Stimulated activated CD8-positive, alpha-beta memory T cell treated with anti-CD3 and anti-CD28 coated beads, Interleukin-2, amount 100 ng/mL, for 48 hours (primary cell): ENCODE results near the gene RAB6B.

Source experiments
- DNase-seq, 2 donors: peaks; one replicate each; pipeline ENCODE4 v3.0.0-alpha.2; 2020; ENCODE audit warnings: low read depth in 2 of 2

Gene RAB6B

DNA sequence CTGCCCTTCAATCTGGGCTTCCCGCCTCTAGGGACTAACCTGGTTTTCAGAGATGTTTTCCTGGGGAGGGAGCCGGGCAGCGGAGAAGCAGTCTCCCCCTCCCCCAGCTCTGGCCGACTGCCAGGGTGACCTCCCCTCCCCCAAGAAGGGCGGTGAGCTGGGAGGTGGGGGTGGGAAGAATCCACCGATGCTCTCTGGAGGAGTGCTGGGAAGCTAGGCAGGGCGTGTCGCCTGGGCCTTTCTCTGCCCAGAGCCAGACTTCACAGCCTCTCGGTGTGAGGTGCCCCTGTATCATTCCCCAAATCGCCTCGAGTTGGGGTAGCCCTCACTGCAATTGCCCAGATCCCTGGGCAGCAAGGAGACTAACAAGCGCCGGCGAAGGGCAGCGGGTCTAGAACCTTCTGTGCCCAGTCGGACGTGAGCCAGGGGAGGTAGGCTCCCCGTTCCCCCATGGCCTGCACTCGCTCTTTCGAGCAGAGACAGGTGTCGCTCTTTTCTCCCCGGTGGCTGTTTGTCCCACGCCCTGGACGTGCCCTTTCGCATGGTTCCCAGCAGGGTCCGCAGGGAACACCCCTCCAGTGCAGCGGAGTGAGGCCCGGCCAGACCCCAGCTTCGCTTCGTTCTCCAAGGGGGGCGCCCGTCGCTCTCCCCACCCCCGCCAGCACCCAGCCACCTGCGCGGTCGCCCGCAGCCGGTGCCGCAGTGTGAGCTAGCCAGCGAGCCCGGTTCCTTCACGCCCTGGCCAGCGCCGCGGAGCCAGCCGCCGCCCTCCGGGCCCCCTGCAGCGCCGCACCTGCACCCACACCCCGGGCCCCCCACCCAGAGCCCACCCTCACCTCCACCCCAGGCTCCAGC is 1.1 kb downstream of the RAB6B start:
- no peak for DNase-seq

DNA sequence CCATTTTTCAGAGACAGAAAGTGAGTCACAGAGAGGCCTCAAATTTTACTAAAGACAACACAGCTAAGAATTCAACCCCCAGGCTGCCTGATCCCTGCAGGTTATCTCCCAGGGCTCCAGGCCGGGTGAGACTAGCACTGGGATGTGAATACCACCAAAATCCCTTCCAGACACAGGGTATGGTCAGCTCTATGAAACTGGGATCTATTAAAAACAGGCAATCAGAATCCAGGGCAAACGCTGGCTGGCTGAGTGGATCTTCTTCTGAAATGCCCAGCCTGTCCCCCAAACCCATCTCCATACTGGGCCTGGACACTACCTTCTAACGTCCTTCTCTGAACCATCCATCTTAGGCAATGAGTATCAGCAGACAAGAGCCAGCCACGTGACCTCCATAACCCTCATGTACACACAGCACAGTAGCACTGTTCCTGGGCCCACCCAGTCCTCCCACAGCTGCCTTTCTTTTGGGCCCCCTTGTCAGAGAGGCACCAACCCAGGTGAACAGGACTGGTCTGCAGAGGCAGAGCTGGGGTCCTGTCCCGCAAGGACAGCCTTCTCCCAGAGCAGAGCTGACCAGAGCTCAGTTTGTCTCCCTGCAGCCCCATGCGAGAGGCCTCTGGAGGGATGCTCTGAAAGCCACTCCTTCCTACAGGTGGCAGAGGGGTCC is 1.9 kb downstream of the RAB6B start:
- no peak for DNase-seq

DNA sequence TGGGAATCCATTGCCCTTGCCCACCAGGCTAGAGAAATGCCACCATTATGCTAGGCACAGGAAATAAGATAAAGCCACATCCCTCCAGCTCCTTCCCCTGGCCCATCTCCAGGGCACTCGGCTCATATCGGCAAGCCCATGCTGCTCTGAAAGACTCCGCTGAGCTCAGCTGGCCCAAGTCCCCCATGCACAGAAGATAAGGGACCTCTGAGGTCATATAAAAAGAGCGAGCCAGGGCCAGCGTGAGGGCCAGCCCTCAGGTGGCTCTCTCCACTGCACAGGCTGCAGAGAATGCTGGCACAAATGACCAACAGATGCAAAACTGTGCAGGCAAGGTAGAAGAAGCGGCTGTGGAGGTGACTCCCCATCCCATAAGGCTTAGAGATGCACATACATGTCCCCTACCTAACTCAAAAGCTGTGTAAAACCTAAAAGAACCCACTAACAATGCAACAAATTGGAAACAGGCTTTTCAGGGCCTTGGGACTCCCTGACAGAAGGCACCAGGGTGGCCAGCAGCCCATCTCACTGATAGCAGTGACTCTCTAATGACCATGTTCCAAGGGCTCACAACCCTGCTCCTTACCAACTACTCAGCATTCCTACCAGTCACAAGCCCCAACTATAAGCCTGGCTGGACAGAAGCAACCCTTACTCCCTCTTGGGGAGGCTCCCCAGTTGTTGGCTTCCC is 3.0 kb downstream of the RAB6B start:
- no peak for DNase-seq

DNA sequence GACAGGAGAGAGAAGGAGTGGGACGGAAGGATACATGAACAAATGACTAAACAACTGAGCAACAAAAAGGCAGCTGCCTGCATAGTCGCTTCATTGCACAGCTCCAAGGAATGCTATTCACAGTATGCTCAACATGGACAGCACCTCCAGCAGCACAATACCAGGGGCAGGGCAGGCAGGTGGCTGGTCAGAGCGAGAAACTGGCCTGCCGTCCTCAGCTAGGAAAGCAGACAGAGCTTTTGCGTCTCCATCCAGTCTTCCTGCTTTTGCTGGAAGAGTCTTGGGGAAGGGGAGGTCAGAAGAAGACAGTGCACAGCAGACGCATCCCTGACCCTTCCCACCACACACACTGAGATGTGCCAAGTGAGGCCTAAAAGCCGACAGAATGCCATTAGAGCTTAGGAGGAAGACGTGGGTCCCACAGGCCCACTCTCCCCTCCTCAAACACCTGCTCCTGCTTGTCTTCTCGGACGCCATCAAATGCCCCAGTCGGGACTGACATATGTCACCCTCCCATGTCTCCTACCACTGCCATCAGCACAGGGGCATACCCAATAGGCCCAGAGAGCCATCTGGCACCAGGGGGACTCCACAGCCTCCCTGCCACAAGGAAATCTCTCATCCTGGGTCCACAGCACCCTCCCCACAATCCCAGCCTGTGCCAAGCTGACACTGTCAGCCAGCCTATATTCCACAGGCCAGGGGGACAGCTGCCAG is 3.9 kb downstream of the RAB6B start:
- DNase-seq: no peak

DNA sequence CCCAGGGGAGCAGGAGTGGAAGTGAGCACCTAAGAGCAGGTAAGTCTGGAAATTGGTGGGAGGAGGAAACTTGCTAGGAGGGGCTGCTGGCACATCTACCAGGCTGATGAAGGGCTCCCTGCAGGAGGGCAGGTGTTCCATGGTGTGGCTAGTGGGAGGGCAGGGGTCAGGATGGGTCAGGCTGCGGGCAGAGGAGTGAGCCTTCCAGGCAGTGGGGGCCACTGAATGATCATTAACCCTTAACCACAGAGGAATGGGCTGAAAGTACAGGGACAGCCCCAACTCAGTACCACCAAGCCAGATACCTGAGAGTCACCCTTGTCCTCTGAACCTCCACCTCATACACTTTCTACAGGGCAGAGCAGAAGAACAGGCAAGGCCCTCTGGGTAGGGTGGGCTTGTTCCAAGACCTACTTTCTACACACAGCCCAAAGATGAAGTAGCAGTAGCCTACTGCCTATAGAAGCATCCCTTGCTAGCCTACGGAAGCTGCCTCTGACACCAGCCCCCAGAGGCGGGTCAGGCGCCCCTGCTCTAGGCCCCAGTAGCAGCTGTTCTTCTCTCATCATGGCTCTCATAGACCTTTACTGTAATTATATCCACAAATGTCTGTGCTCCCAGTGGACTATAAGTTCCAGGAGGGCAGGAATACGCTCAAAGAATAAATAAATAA is 4.6 kb downstream of the RAB6B start:
- DNase-seq: no peak

DNA sequence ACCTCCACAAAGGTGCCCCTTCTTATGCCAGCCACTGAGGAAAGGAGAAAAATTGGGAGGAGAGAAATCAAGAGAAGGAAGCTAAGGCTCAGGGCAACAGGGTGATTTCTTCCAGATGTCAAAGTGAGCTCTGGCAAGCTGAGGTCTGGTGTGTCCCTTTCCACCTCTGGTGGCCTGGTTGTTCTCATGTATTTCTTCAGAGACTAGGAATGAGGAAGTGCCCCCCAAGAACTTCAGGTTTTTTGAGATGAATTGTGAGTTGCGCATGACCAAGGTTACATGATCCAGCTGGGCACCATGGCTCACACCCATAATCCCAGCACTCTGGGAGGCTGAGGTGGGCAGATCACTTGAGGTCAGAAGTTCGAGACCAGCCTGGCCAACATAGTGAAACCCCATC is 5.6 kb downstream of the RAB6B start:
- no peak for DNase-seq

DNA sequence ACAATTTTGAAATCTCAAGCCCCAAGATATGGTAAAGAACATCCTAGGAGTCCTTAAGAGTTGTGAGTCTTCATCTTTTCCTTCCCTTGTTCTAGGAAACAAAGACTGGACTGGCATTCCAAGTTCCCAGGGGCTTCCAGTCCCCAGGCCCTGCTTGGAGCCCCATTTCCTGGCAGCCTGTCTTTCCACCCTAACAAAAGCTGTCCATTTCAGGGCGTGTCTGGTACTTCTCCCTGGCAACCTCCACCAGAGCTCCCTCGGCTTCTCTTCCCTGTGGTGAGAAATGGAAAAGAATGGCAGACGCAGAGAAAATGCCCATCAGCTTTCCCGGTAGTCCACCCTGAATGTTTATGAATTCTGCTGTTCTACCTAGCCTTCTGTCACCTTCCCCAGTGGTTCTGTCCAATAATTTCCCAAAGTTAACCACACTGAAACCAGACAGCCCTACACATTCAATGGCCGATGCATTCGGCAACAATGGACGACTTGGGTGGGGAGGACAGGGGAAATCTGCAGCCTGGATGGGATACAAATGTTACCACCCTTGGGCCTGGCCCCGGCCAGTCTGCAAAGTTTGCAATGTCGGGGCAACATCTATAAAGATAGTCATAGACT is 6.8 kb downstream of the RAB6B start:
- no peak for DNase-seq

DNA sequence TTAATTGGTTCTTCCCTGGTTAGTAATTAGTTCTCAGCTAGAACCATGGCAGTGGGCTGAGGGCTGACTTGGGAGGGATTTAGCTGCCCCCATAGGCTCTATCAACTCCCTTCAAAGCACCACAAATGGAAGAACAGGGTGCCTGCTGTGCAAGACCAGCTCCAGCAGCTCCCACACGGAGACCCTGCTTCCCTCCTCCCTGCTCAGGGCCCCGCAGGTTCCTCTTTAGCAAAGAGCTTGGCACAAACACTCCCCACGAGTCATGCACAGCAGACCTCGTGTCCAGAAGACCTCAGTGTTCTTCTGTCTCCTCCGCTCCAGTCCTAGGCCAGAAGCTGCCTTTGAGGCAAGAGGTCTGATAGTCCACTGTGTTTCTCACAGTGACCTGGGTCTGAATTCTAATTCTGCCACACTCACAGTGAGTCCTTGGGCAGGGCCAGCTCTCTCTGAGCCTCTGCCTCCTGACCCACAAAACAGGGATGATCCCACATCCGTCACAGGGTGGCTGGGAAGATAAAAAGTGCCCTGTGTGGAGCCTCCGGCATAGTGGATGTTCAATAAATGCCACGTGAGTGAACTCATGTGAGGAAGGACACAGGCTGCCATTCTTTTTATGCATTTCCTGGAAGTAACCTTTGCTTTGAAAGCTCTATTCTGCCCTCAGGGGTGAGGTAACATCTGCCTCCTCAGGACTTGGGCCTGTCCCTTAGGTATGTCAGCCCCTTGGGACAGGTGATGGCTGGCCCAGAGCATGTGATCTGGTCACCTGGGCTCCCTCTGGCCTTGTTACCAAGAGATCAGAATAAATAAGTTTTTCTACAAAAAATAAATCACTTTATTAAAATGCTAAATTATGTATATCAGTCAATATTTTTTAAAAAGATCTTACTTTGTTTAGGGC is 7.6 kb downstream of the RAB6B start:
- no peak for DNase-seq

DNA sequence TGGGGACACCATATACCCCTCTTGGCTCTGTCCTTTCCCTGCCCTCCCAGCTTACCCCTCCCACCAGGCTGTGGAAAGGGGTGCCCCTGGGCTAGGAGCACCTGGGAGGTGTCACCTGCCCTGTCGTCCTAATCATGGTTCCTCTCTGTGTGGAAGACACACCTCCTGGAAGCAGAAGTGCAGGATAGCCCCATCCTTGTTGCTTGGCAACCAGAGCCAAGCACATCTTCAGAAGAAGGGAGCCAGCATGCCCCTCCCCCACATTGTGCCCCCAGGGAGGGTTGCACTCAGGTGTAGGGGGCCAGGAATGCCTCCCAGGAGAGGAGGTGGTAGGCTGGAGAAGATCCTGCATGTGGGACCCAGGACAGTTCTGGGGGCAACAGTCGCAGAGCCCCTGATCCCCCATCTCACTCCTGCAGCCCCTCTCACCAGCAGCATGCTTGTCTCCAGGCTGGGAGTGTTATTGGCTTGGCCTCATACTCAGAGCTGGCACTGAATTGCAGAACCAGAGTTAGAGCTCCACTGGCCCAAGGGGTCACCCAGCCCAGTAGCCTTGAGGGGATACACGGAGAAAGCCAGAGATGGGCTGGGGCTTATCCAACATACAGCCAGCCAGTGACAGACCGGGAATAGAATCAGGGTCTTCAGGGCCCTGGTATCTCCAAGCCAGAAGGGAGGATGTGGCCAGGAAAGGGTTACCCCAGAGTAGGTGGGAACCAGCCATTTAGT is 8.4 kb downstream of the RAB6B start:
- no peak for DNase-seq

DNA sequence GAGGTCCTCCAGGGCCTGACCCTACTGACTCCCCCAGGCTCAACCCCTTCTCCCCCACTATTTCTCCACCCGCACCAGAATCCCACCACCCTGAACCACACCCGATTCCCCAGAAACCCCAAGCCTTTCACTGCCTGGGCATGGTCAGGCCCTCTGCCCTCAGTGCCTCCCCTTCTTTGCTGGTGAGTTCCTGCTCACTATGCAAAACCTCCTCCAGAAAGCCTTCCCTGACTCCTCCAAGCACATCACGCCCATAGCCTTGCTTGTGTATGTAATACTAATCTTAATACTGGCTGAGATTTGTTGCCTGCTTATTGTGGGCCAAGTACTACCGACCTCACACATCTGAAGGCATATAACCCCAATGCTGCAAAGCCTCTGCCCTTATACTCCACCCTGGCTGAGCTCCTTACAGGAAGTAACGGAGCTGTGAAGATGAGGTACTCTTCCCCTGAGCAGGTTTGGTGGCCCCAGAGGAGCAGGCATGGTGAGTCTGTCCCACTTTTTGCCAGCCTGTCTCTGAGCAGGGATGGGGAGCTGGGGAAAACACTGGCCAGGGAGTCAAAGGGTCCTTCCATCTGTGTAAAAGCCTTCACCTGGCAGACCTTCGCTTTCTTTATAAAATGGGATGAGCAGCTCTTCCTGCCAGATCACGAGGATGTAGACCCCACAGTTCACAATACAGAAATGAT is 9.5 kb downstream of the RAB6B start:
- no peak for DNase-seq

DNA sequence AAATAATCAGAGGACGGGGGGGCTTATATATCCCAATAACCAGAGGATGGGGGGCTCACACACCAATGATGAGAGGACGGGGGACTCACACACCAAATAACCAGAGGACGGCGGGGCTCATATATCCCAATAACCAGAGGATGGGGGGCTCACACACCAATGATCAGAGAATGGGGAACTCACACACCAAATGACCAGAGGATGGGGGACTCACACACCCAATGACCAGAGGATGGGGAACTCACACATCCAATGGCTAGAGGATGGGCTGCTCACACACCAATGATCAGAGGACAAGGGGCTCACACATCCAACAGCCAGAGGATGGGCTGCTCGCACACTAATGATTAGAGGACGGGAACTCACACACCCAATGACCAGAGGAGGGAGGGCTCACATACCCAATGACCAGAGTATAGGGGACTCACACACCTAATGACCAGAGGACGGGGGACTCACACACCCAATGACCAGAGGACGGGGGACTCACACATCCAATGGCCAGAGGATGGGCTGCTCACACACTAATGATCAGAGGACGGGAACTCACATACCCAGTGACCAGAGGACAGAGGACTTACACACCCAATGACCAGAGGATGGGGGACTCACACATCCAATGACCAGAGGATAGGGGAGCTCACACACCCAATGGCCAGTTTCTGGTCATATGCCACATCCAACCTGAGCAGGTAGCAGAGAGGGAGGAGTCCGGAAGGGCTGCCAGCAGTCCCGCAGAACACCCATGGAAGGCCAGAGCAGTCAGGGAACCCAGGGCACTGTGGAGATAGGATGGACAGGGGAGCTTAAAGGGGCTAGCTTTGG is 10.6 kb downstream of the RAB6B start:
- no peak for DNase-seq

DNA sequence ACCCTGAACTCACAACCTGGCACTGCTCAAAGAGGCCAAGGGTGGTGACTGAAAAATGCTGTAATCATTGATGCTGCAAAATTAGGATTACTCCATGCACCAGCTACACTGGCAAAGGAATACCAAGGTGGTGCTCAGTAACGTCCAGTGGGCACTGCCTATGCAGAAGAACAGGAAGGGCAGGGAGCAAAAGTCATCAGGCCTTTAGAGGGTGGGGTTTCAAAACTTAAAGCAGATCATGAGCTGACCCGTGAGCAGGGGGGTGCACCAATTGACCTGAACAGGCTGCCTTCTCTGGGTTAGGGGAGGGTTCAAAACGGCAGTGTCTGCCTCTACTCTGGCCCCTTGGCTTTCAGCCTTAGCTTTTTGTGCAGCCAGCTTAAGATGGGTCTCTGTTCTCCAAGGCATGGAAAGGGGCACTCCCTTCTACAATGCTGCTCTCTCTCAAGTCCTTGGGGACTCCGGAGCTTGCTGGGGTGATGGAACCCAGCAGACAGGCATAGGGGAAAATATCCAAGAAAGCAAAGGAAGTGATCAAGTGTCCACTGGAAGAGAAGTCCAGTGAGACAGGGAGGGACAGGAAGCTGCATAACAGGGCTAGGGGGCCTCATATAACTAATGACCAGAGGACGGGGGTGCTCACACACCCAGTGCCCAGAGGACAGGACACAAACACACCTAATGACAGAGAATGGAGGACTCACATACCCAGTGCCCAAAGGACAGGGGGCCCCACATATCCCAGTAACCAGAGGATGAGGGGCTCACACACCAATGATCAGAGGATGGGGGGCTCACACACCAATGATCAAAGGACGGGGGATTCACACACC is 11.4 kb downstream of the RAB6B start:
- no peak for DNase-seq

DNA sequence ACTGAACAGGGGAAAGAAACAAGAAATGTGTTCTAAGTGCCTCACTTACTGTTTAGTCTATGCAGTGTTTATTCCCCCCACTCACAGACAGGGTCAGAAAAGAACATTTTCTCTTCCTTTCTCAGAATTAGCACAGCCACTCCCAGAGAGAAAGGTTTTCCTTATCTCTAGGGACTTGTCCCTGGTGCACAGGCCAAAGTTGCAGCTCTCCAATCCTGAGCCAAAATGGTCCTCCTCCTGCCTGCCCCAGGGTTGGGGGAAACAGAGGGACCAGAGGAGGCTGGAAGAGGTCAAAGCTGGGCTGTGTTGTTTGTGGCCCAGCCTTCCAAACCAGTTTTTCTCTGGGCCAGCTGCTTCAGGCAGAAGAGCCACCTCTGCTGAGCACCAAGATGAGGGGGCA is 12.0 kb downstream of the RAB6B start:
- no peak for DNase-seq

DNA sequence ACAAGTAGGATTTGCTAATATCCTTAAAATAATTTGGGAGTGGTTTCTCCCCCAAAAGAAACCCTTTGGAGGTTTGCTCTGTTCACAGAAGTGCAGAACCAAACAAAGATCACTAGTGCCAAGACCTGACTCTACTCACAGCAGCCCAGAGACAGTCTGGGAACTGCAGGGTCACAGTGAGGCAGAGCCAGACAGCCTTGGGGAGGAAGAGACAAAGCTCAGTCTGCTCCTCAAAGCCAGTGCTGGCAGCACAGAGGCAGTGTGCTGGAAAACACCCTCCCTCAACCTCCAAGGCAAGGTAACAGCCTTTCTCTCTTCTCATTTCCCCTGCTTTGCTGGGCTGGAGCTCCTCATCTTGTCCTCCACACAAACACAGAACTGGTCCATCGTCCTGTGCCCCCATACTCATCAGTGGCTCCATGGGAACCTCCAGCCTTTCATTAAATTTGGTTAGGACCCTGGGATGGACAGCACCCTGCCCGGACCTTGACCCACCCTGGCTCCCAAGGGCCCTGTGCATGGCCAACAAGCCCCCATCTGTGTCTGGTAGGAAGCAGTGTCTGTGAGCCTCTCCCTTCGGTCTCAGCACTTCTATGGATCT is 12.6 kb downstream of the RAB6B start:
- no peak for DNase-seq

DNA sequence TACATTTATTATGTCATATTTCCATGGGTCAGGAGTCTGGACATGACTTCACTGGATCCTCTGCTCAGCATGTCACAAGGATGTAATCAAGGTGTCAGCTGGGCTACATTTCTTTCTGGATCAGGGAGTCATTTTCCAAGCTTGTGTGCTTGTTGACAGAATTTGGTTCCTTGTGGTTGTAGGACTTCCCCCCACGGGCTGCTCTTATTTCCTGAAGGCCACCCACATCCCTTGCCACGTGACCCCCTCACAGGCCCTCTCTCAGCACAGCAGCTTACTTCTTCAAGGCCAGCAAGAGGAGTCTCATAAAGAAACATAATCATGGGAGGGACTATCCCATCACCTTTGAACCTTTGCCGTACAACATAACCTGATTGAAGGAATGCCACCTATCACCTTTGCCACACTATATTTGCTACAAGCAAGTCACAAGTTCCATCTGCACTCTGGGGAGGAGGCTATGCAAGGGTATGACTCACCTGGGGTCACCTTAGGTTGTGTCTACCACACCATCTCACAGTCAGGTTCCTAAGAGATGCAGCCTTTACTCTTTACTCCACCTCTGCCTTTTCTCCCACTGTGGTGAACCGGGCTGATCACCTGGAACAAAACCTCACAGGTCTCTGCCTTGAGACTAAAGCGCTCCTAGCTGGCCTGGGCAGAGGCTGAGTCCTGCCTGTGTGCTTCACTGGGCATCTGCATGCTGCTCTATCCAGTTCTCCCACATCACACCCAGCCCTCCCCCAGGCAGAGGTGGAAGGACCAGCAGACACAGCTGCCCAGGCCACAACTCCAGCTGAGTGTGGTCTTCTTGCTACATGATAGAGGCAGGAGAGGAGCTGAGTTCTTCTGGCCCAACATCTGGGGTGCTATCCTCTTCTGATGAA is 13.5 kb downstream of the RAB6B start:
- no peak for DNase-seq

DNA sequence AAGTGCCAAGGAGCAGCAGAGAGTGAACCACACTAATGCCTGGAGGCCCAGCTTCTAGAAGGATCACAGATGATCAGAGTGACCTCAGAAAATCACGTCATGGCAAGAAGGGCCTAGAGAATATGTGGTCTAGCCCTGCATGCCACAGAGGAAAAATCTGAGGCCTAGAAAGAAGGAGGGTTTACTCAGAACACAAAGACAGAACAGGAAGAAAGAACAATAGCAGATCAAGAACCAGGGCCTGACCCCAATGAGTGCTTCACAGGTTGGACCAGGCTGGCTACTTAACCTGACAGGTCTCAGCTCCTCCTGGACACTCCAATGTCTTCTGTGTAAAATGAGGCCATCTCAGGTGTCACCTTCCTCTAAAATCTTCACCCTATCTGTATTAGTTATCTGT is 14.2 kb downstream of the RAB6B start:
- no peak for DNase-seq
